DMS114 treated with DMSO at 0.1 percent for 48 hours (cell line): ENCODE measurements around the gene ZNF181.

Experiments
- DNase-seq: peaks from one replicate; lab custom pipeline; 2025; ENCODE audit not compliant: unreplicated experiment; lab: John Stamatoyannopoulos, UW

ZNF181 gene

GRCh38 chr19:34744896-34745690, 11.1 kb downstream of the ZNF181 start:
- DNase-seq, result no peak

- no peak for DNase-seq
Measured at GRCh38 chr19:34757441-34757840, 23.4 kb downstream of the ZNF181 start.

- DNase-seq, result no peak
Measured at GRCh38 chr19:34759218-34759917, 25.3 kb downstream of the ZNF181 start.

GRCh38 chr19:34766386-34766785, 32.3 kb downstream of the ZNF181 start:
- DNase-seq, result no peak

GRCh38 chr19:34767951-34768350, 33.9 kb downstream of the ZNF181 start:
- no peak for DNase-seq

- DNase-seq, result peak; percentile 93
Measured at GRCh38 chr19:34772697-34773554, 38.9 kb downstream of the ZNF181 start, which contains the start of gene ZNF599. Gene ZNF599 (minus strand): TSS chr19:34773215. CDS start chr19:34772841, 374 bp downstream.

GRCh38 chr19:34773555-34773864, 39.5 kb downstream of the ZNF181 start:
- DNase-seq, result no peak

- DNase-seq, result no peak
Measured at GRCh38 chr19:34774857-34775256, 40.8 kb downstream of the ZNF181 start.

- DNase-seq, result no peak
Measured at GRCh38 chr19:34778342-34778741, 44.3 kb downstream of the ZNF181 start.

GRCh38 chr19:34779652-34780051, 45.6 kb downstream of the ZNF181 start:
- DNase-seq, result no peak

GRCh38 chr19:34786236-34786635, 52.2 kb downstream of the ZNF181 start:
- no peak for DNase-seq

GRCh38 chr19:34787059-34787824, 53.2 kb downstream of the ZNF181 start:
- no peak for DNase-seq

- DNase-seq, result no peak
Measured at GRCh38 chr19:34788074-34788473, 54.0 kb downstream of the ZNF181 start.

- DNase-seq, result no peak
Measured at GRCh38 chr19:34793565-34793964, 59.5 kb downstream of the ZNF181 start.

- DNase-seq, result no peak
Measured at GRCh38 chr19:34794066-34794960, 60.3 kb downstream of the ZNF181 start.
